Measurements from ENCODE around the gene CNNM4.

Gene CNNM4

DNA sequence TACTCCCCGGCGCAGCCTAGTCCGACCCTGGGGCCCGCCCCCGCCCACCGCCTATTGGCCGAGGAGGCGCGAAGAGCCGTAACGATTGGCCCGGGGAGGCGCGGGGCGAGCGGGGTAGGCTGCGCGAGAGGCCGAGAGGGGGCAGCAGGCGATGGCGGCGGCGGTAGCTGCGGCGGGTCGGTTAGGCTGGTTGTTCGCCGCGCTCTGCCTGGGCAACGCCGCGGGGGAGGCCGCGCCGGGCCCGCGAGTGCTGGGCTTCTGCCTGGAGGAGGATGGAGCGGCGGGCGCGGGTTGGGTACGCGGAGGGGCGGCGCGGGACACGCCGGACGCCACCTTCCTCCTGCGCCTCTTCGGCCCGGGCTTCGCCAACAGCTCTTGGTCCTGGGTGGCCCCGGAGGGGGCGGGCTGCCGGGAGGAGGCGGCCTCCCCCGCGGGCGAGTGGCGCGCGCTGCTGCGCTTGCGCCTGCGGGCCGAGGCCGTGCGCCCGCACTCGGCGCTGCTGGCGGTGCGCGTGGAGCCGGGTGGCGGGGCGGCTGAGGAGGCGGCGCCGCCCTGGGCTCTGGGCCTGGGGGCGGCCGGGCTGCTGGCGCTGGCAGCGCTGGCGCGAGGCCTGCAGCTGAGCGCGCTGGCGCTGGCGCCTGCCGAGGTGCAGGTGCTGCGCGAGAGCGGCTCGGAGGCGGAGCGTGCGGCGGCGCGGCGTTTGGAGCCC, 55.6 kb downstream of the CNNM4 start, which contains the start of gene CNNM3:
Gene CNNM3, plus strand, starts transcription at position 142 of the 709 bp plus-strand sequence. Its CDS starts 10 bp downstream, at position 152.
- DNase-seq, result peak; percentile 89

DNA sequence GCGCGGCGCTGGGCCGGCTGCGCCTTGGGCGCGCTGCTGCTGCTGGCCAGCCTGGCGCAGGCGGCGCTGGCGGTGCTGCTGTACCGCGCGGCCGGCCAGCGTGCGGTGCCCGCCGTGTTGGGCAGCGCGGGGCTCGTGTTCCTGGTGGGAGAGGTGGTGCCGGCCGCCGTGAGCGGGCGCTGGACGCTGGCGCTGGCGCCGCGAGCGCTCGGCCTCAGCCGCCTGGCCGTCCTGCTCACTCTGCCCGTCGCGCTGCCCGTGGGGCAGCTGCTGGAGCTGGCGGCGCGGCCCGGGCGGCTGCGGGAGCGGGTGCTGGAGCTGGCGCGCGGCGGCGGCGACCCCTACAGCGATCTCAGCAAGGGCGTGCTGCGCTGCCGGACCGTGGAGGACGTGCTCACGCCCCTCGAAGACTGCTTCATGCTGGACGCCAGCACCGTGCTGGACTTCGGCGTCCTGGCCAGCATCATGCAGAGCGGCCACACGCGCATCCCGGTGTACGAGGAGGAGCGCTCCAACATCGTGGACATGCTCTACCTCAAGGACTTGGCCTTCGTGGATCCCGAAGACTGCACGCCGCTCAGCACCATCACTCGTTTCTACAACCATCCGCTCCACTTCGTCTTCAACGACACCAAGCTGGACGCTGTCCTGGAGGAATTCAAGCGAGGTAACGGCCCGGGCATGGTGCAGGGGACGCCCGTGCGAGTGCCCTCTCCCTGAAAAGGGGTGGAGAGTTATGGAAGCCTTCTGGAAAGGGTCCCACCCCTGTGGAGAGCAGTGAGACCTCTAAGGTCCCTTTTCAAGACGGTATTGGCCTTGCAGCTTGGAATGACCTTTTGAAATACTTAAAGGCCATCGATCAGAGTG, 56.4 kb downstream of the CNNM4 start:
- no peak for DNase-seq

DNA sequence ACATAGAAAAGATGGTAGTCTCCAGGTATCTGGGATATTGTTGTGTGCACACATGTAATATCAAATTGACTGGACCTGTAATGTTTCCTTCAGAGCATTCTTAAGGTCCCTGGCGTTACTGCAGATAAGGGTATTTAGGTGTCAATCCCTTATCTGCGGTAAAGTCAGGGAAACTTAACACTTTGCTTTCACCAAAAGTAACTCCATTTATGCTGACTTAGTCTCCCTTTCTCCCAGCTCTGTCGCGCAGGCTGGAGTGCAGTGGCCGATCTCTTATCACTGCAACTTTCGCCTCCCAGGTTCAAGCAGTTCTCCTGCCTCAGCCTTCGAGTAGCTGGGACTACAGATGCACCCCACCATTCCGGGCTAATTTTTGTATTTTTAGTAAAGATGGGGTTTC, 57.2 kb downstream of the CNNM4 start:
- no peak for DNase-seq

DNA sequence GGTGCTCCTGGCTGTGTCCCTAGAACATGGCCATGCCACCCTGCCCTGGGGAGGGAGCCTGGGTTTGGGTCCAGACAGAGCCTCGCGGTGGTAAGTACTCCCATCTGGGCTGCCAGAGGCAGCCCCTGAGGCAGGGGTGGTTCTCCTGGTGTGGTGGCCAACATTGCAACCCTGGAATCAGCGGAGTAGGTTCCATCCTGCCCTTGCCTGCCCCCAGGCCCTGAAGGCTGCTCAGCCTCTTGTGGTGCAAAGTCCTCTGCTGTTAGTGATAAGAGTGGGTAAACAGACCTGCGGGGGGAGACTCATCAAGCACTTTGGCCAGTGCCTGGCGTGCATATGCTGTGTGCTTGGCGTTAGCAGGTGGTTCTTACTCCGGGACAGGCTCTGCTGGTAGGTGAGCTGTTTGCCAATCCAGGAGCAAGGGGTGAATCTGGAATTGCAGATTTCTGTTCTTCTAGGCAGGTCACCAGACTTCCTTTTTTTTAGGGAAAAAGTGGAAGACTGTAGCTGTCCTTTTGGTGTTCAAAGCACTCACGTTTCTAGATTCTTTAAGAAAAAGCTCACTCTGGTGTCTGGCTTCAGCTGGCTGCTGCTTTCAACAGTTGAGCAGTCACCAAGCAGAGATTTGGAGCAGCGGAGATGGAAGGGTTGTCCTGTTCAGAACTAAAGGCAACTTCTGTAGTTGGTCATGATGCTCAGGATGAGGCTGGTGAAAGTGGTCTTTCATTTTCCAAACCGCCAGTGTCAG, 58.6 kb downstream of the CNNM4 start:
- DNase-seq, result no peak

DNA sequence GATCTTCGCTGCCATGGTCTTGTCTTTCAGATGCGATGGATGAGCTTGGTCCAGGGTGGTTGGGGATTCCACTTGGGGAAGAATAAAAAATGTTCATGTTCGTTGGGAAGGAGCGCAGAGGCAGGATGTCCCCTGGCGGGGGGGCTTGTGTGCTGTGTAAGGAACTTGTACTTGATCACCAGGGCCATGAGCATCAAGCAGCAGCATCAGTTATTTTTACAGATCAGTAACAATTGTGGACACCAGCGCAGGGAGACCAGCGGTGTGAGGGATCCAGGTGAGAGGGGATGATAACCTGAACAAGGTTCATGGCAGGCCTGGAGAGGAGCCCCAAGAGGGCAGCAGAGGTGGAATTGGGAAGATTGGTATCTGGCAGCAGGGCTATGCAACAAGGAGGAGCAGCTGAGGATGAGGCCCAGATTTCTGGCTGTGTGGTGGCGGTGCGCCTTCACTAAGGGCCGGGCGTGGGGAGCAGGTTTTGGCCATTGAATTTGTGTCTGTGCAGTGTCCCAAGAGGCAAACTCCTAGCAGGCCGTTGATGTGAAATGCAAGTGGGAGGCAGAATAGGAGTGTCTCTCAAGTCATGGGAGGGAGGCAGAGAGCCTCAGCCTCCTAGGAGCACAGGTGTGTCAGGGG, 59.3 kb downstream of the CNNM4 start:
- no peak for DNase-seq

DNA sequence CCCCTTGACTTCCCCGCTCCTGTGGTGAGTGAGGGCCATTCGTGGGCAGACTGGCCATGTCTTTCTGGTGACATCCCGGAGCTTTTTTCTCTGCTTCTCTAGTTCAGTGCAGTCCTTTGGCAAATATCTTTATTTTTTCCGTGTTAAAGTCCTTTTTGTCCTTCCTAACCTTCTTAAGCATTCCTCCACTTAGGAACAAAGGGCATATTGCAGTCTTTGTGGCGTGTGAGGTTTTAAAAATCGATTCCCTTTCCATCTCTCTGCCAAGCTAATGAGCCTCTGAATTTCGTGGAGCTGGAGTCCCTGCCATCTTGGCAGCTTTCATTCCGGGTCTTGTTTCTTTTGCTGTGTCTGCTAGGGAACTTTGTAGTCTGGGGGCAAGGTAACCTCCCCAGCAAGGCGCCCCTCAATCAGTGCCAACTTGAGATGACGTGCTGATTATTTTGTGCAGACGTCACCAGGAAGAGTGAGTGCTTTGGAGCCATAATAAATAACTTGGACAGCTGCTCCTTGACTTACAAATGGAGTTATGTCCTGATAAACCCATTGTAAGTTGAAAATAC, 60.5 kb downstream of the CNNM4 start:
- no peak for DNase-seq

DNA sequence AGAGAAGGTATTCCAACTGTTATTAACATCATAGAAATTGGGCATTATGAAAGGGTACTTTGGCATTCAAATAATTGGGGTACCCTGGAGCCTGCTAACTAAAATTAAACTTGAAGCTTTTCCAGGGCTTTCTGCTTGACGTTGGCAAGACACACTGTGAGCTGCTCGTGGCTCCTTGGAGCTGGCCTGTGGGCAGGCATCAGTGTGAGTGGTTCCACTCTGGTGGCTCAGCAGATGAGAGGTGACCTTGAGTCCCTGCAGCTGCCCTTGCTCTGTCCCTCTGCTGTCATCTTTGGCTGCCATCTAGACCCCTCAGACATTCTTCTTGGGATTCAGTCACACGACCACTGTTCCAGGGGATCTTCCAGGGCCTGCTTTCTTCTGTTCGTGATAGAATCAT, 62.1 kb downstream of the CNNM4 start:
- DNase-seq, result no peak

DNA sequence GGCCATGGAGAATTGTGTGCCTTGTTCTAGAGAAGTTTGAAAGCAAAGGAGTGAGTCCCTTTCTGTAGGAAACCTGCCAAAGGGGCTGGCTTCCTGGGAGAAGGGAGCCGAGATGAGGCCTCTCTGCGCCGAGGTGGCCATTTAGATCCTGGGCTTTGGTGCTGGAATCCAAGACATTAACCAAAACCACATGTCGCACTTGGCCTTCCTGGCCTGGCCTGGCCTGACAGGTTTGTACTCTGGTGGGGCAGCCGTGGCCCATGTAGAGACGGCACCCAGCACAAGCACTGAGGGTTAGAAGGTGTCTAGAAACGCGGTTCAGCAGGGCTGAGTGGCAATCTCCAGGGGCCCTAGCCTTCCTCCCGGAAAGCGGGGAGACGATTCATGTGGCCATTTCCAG, 62.5 kb downstream of the CNNM4 start:
- no peak for DNase-seq

DNA sequence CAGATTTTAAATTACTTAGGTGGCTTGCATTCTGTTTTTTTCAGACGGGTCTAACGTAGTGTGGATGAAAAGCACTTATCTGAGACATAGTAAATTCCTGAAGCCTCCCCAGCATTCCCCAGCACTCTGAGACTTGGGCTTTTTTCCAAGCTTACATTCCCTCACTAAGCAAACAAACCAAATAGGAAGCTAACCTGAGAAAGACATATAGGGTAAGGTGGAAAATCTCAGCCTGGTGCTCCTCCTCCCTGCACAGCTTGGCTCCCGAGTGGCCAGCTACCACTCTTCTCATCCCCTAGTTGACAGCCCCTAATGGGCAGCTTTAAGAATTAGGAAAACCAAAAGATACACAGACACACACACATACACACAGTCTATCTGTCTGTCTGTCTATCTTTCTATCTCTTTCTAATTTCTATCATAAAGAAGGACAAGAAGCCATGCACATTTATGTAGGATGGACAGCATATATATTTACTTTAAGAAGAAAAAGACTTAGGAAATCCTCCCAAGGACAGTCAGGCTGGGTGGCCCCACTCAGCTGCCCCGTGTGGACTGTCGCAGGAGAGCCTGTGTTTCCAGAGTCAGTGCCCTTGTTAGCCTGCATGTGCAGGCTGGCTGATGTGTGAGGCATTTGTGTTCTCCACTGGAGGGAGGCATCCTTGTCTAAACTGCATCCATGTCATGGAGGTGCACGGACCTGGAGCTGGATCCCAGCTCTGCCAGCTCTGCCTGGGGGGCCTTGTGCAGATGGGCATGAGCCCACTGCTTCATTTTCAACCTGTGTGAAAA, 63.6 kb downstream of the CNNM4 start:
- DNase-seq, result no peak

DNA sequence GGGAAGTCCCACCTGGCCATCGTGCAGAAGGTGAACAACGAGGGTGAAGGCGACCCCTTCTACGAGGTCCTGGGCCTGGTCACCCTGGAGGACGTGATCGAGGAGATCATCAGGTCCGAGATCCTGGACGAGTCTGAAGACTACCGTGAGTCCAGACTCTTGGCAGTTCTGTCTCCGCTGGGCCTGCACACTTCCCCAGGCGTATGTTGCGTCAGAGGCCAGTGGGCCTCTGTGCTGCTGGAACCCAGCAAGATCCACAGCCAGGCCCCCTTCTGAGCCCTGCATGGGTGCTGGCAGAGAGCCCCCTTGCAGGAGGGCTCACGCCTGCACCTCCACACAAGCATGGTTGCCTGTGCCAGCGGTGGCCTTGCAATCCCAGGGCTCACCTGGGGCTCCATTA, 64.4 kb downstream of the CNNM4 start:
- DNase-seq, result no peak

DNA sequence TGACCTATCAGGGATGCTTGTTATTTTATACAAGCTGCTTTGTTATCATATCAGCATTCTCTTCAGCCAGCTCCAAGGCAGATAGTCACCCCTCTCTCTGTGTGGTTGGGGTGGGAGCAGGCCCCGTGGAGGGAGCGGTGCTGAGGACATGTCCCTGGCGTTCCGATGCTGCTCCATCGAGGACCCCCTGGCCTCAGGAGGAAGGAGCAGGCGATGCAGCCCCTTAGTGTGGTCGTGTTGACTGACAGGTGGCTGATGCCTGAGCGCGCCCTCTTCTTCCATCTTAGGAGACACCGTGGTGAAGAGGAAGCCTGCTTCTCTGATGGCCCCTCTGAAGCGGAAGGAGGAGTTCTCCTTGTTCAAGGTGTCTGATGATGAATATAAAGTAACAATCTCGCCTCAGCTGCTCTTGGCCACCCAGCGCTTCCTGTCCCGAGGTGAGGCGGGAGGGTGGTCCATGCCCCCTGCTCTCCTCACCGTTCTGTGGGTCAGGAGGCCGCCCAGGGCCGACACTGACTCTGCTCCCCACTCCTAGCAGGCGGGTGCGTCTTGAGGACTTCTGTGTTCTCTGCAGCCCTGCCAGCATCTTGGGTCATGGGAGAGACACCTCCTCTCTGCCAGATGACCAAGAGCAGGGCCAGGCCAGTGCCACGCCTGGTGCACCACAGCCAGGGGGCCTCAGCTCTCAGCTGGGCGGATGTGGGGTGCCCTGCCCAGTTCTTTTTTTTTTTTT, 66.0 kb downstream of the CNNM4 start:
- DNase-seq, result no peak

DNA sequence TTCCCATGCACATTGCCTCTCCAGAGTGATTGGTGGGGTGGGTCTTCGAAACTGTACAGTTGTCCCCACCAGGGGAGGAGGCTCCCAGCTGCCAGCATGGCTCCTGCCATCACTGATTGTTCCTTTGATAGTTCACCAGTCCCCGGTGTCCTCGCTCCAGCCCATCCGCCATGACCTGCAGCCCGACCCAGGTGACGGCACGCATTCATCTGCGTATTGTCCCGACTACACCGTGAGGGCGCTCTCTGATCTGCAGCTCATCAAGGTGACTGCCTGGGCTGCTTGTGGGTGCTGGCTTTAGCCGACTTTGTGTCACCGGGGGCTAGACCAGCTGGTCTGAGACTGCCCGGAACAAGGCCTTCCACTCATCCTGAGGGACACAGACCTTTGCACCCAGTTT, 67.7 kb downstream of the CNNM4 start:
- DNase-seq, result no peak

DNA sequence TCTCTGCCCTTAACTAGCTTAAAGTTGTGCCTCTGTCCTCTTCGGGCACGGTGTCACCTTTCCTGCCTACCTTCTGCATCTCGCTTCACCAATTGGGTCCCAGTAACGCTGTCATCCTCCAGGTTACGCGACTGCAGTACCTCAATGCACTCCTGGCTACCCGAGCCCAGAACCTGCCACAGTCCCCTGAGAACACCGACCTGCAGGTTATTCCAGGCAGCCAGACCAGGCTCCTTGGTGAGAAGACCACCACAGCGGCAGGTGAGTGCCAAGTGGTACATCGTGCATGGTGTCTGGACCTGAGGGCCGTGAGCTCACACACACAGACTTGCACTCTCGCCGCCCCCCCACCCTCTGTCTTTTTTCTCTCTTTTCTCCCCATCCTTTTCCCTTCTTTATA, 68.2 kb downstream of the CNNM4 start:
- no peak for DNase-seq

DNA sequence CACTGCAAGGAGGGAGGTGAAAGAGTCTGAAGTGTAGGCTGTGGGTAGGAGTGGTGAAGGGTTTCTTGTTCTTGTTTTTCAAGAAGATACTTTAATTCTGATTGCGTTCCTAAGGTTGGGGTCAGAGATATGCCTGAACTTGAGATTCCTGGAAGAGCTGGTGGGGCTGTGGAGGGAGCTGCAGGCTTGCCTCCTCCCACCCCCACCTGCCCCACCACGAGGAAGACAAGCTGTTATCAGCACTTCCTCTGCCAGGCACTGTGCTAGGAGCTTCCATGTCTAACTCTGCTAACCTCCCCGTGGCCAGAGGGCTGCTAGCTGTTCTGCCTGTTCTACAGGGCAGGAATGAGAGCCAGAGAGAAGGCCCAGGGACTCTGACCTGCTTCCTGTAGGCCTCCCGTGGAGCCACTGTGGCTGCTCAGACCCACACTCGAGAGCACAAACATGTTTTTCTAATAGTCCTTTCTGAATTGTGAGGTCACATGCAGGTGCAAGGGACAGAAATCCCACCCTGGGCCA, 69.4 kb downstream of the CNNM4 start:
- no peak for DNase-seq

DNA sequence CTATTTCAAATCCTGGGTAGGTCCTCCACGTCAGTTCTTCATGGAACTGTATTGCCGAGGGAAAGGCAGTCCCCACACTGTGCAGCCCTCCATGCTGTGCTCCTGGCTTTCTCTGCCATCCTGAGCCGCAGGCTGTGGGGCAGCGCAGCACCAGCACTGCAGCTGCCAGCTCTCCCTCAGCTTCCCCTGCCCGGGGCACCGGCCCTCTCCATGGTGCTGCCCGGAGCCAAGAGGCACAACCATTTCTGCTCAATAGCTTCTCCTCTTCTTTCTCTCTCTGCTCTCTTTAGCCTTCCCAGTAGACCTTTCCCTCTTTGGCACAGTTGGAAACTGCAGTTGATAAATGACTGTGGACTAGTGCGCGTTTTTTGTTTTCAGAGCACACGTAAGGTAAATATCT, 71.0 kb downstream of the CNNM4 start:
- DNase-seq, result no peak

DNA sequence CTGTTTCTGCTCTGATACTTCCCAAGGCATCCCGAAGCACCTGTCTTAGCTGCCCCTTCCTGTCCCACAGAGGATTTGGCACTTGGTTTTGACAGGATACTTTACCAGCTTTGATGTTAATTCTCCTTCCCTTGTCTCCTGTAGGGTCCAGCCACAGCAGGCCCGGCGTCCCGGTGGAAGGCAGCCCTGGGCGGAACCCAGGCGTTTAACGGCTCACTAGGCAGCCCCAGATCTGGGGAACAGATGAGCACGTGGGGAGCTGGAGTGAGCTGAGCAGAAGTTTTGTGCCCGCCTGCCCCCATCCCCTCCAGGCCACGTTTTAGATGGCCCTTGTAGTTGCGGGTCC, 71.7 kb downstream of the CNNM4 start:
- DNase-seq, result no peak

DNA sequence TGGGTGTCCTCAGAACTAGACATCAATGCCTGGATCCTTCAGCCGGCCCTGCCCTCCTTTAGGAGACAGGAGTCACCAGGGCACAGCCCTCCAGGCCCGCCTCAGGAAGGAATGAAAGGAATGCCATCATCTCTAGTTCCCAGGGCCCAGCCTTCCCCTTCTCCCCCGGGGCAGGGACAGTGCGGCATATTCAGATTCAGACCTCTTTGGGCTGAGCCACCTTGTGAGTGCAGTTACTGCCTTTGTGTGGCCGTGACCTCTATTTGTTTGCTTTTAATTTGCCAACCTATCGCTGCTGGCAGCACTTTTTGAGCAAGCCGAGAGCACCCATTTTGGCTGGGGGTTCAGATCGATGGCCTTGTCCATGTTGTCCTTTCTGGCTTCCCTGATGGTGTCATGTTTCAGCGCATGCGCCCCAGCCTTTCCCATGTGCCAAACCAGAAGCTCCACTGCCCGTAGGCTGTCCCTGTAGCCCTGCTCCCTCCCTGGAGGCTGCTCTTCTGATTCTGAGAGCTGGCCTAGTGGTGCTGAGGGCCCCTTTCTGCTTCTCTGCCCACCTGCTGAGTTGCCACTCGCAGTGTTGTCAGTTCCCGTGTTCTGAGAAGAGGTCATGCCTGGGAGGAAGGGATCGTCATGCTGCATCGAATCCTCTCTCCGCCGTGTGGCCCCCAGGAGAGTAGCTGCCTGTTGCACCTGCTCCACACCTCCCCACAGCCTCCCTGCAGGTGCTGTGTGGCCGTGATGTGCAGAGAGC, 72.2 kb downstream of the CNNM4 start:
- peak; percentile 88 for DNase-seq

DNA sequence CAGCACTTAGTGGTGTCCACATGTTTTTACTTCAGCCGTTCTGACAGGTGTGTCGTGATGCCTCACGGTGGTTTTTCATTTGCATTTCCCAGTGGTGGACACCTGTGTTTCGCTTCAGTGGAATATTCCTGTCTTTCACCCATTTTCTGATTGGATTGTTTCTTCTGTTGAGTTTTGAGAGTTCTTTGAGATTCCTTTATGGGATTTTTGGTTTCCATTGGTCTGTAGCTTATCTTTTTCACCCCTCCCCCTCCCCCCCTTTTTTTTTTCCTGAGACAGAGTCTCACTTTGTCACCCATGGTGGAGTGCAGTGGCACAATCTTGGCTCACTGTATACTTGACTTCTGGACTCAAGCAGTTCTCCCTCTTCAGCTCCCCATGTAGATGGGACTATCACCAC, 75.1 kb downstream of the CNNM4 start:
- DNase-seq, result no peak

DNA sequence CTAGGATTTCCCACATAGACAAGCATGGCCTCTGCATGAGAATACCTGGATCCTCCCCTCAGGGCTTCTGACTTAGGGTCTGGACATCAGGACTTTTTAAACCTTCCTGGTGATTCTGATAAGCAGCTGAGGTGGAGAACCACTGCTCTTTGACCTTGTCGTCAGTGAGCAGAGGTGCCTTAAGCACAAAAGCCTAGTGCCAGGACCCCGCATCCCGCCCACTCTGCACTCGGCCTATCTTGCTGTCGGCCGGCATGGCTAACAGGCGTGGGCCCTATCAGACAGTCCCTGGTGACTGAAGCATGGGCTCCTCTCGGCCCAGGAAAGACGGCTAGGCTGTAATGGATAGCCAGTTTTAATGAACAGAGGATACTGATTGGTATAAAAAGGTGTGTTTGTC, 76.9 kb downstream of the CNNM4 start:
- no peak for DNase-seq

Measured in NCI-H1436 (cell line).